ENCODE data around the gene LHFPL3.
A peak's percentile ranks its signal among the peaks of the same experiment; 100 is the strongest.

LHFPL3 gene

GRCh38 chr7:104883248-104883717 is 554.9 kb downstream of the LHFPL3 start:
- TF ChIP-seq CTCF (IDR thresholded peaks at IDR 0.05; ENCODE audit: insufficient read depth, low read length) (no peak), REST (IDR thresholded peaks at IDR 0.05; ENCODE audit: insufficient replicate concordance, low read depth) (no peak), GABPA (IDR thresholded peaks at IDR 0.05; ENCODE audit: low read depth) (no peak)
- Histone ChIP-seq H3K4me3 (replicated peaks; ENCODE audit: insufficient read depth, low read length) (no peak overlapping the region), H3K27me3 (ENCODE audit: insufficient read depth, poor library complexity, severe bottlenecking) (peaks cover 3% of the 10 kb centered on the region), H3K27ac (replicated peaks) (no peak overlapping the region)
- DNase-seq (ENCODE audit: low read depth in 1 of 2, low spot score in 1 of 2) = no peak

- no peak overlapping the region for H3K4me3 ChIP-seq (replicated peaks; ENCODE audit: insufficient read depth, low read length)
- no peak overlapping the region for H3K27ac ChIP-seq (replicated peaks)
- TF ChIP-seq SPI1 (IDR thresholded peaks at IDR 0.05; ENCODE audit: borderline replicate concordance, low read depth) (peak; percentile 44), CTCF (IDR thresholded peaks at IDR 0.05; ENCODE audit: insufficient read depth, low read length) (peak; percentile 89), REST (IDR thresholded peaks at IDR 0.05; ENCODE audit: insufficient replicate concordance, low read depth) (no peak)
- DNase-seq (ENCODE audit: low read depth in 1 of 2, low spot score in 1 of 2) = peak; percentile 80 to 82
- H3K27me3 ChIP-seq (ENCODE audit: insufficient read depth, poor library complexity, severe bottlenecking) = peaks cover 3% of the 10 kb centered on the region
Observed at GRCh38 chr7:104883718-104884452, 555.5 kb downstream of the LHFPL3 start.

DNA sequence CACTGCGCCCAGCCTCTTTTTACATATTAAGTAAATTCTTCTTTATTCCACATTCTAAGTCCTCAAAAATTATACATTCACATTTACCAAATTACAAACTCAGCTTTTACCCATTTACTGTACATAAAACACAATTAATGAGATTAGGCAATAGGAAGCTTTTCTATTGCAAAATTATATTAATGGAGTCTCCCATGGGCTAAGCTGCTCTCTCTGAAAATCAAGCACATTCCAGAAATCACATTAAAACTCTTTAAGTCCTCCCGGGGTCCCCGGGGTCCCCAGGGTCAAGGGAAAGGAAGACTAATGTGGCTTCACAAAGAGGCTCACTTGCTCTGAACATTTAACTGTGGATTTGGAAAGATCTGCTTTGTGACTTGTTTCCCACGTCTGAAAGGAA is 558.2 kb downstream of the LHFPL3 start:
- Histone ChIP-seq H3K27me3 (ENCODE audit: insufficient read depth, poor library complexity, severe bottlenecking) (peaks cover 3% of the 10 kb centered on the region), H3K27ac (replicated peaks) (no peak overlapping the region), H3K4me3 (replicated peaks; ENCODE audit: insufficient read depth, low read length) (no peak overlapping the region)
- DNase-seq (ENCODE audit: low read depth in 1 of 2, low spot score in 1 of 2) = no peak
- no peak for TF ChIP-seq CTCF (IDR thresholded peaks at IDR 0.05; ENCODE audit: insufficient read depth, low read length)
- no peak for TF ChIP-seq POLR2AphosphoS5 (IDR thresholded peaks at IDR 0.05; ENCODE audit: low read depth)
- TF ChIP-seq SPI1 (IDR thresholded peaks at IDR 0.05; ENCODE audit: borderline replicate concordance, low read depth) = no peak
- TF ChIP-seq REST (IDR thresholded peaks at IDR 0.05; ENCODE audit: insufficient replicate concordance, low read depth) = no peak
- no peak for TF ChIP-seq GABPA (IDR thresholded peaks at IDR 0.05; ENCODE audit: low read depth)
